HG03575 (cell line): ENCODE results near the gene KRTAP10-5.
"Not testable (repeated sequence)": the region's sequence is repeated elsewhere in the genome, so short reads cannot be mapped to it uniquely, and the experiment has no call there.

Experiments used
- ATAC-seq: cut with Tn5 transposase; IDR thresholded peaks from one replicate; pipeline ENCODE4 v1.9.1; 2021; ENCODE audit not compliant: unreplicated experiment, insufficient number of reproducible peaks, low FRiP score; ENCODE audit errors: extremely low read depth

KRTAP10-5 gene

GRCh38 chr21:44612669-44613229 lies 32.3 kb upstream of the KRTAP10-5 start:
- no peak for ATAC-seq

DNA sequence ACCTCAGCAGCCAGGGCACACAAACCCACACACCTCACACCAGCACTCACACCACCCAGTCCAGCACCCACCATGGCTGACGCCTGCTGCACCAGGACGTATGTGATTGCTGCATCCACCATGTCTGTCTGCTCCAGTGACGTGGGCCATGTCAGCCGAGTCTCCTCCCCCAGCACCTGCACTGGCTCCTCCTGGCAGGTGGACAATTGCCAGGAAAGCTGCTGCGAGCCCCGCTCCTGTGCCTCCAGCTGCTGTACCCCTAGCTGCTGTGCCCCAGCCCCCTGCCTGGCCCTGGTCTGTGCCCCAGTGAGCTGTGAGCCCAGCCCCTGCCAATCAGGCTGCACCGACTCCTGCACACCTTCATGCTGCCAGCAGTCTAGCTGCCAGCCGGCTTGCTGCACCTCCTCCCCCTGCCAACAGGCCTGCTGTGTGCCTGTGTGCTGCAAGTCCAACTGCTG lies 31.7 kb upstream of the KRTAP10-5 start, which contains the start of gene KRTAP10-8:
KRTAP10-8 (plus strand) TSS at position 51 of the 458 bp plus-strand sequence; CDS start at position 73, 22 bp downstream.
- no peak for ATAC-seq

- ATAC-seq: no peak
Measured at GRCh38 chr21:44611551-44611950, 31.1 kb upstream of the KRTAP10-5 start.

GRCh38 chr21:44610157-44610843 lies 29.9 kb upstream of the KRTAP10-5 start:
- ATAC-seq: not testable (repeated sequence)

- no peak for ATAC-seq
Measured at GRCh38 chr21:44609193-44609592, 28.8 kb upstream of the KRTAP10-5 start.

- no peak for ATAC-seq
Measured at GRCh38 chr21:44606495-44606894, 26.1 kb upstream of the KRTAP10-5 start.

- ATAC-seq: no peak
Measured at GRCh38 chr21:44603911-44604310, 23.5 kb upstream of the KRTAP10-5 start.

- no peak for ATAC-seq
Measured at GRCh38 chr21:44603109-44603875, 22.9 kb upstream of the KRTAP10-5 start.

- no peak for ATAC-seq
Measured at GRCh38 chr21:44602463-44602850, 22.1 kb upstream of the KRTAP10-5 start.

- ATAC-seq: no peak
Measured at GRCh38 chr21:44601596-44602462, 21.4 kb upstream of the KRTAP10-5 start.

DNA sequence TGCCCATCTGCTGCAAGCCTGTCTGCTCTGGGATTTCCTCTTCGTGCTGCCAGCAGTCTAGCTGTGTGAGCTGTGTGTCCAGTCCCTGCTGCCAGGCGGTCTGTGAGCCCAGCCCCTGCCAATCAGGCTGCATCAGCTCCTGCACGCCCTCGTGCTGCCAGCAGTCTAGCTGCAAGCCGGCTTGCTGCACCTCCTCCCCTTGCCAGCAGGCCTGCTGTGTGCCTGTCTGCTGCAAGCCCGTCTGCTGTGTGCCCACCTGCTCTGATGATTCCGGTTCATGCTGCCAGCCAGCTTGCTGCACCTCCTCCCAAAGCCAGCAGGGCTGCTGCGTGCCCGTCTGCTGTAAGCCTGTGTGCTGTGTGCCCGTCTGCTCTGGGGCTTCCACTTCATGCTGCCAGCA lies 20.7 kb upstream of the KRTAP10-5 start:
- ATAC-seq: not testable (repeated sequence)

- not testable (repeated sequence) for ATAC-seq
Measured at GRCh38 chr21:44600118-44600978, 19.9 kb upstream of the KRTAP10-5 start, which contains the start of gene KRTAP10-7. TSS of gene KRTAP10-7 (plus strand) at chr21:44600597. CDS start at chr21:44600622, 25 bp downstream.

- no peak for ATAC-seq
Measured at GRCh38 chr21:44599264-44600029, 19.0 kb upstream of the KRTAP10-5 start.

DNA sequence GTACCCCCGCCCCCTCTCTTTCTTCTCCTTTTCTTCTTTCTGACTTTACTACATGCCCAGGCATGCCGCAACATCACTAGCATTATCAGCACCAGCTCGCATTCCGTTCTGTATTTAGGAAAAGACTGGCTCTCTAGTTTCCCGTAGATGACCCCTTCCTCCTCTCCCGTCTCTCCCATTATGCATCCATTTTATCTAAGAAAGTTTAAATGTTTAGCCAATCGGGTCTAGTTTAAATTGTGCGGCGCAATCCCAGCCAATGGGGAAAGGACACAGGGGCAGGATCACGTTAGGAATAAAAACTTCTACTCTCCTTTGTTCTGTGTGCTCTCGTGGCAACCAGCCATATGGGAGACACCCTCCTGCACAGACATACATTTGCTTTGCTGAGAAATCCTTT lies 17.7 kb upstream of the KRTAP10-5 start:
- ATAC-seq: no peak

DNA sequence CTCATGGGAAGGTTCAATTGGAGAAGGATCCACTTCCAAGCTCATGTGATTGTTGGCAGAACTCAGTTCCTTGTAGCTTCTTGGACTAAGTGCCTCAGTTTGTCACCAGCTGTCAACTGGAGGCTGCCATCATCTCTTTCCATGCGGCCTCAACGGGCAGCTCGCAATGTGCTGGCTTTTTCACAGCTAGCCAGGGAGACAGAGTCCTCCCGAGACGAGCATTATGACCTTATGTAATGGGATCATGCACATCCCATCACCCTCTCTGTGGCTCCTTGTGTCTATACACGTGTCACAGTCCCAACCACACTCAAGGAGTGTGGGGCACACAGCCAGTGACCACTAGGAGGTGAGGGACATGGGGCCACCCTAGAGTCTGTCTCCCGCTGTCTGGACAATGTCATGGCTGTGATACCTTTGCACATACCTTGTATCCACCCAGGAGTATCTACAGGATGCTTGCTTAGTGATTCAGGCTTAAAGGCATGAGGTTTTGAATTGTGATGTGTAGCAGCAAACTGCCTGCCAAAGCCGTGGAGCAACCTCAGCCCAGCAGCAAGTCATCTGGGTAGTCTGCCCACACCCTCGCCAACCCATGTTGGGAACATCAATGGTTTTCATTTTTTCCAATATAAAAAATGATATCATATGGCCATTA lies 15.8 kb upstream of the KRTAP10-5 start:
- no peak for ATAC-seq

GRCh38 chr21:44595524-44595923 lies 15.1 kb upstream of the KRTAP10-5 start:
- no peak for ATAC-seq

DNA sequence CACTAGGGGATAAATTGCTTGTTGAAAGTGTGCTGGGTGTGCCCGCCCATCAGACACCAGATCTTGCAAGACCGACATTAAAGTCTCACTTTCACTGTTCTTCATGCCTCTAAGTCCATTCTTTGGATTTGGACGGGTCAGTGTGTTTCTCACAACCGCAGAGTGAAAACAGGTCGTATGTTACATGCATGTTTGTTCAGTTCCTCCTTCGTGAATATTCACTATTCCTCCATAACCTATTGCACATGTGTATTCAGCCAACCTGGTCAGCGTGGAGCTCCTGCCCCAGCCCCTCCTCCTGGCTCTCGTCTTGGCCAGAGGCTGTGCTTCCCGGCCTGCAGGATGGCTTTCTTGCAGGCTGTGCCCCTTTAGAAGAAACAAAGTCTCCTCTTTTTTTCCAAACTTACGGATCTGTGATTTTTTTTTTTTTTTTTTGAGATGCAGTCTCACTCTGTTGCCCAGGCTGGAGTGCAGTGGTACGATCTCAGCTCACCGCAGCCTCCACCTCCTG lies 14.1 kb upstream of the KRTAP10-5 start:
- no peak for ATAC-seq
